Neural cell (in vitro differentiated cells): ENCODE data around the gene ZNF615. TPM values are rescaled to one million over a fixed set of nuclear protein-coding genes. Genes with fewer than 3 reads are reported as not detected.
A peak's percentile ranks its signal among the peaks of the same experiment; 100 is the strongest.

Source experiments
- H2AFZ ChIP-seq: fragments of 200-600, 300-800 bp; sonication (generic), shearing (Covaris generic); 2 replicates; pipeline ENCODE4 v1.6.0; 2014; ENCODE audit warnings: low read depth, mild to moderate bottlenecking, antibody characterized with exemption, low read length, moderate library complexity
- H3F3A ChIP-seq: fragments of 200-600 bp; shearing (Covaris generic); 2 replicates; pipeline ENCODE4 v1.6.1; 2016; ENCODE audit warnings: mild to moderate bottlenecking, moderate library complexity, mixed read lengths, antibody characterized with exemption, low read length; ENCODE audit not compliant: insufficient read depth, poor library complexity, severe bottlenecking
- H3K27ac ChIP-seq: fragments of 200-600, 300-800 bp; sonication (generic), shearing (Covaris generic); 2 replicates; pipeline ENCODE4 v1.5.1; 2014; ENCODE audit warnings: mild to moderate bottlenecking, low read length, moderate library complexity
- H3K27me3 ChIP-seq: fragments of 300-800, 200-600 bp; sonication (generic), shearing (Covaris generic); 2 replicates; pipeline ENCODE4 v1.6.0; 2014; ENCODE audit warnings: mild to moderate bottlenecking, low read depth, low read length, moderate library complexity; ENCODE audit not compliant: insufficient read depth
- H3K36me3 ChIP-seq: fragments of 300-800, 200-600 bp; sonication (generic), shearing (Covaris generic); 2 replicates; pipeline ENCODE4 v1.5.1; 2014; ENCODE audit warnings: mild to moderate bottlenecking, antibody characterized with exemption, low read length, moderate library complexity; ENCODE audit not compliant: insufficient read depth
- H3K4me2 ChIP-seq: fragments of 300-800, 200-600 bp; sonication (generic), shearing (Covaris generic); 2 replicates; pipeline ENCODE4 v1.6.0; 2014; ENCODE audit warnings: mild to moderate bottlenecking, low read length
- H3K4me3 ChIP-seq: fragments of 300-800, 200-600 bp; sonication (generic), shearing (Covaris generic); 2 replicates; pipeline ENCODE4 v1.5.1; 2014; ENCODE audit warnings: mild to moderate bottlenecking, low read length, moderate library complexity
- H3K79me2 ChIP-seq: fragments of 200-600 bp; shearing (Covaris generic); replicated peaks from 2 replicates; pipeline ENCODE4 v1.6.0; 2014; ENCODE audit warnings: mild to moderate bottlenecking, low read length, moderate library complexity; ENCODE audit not compliant: insufficient read depth
- H3K9ac ChIP-seq: fragments of 300-800, 200-600 bp; sonication (generic), shearing (Covaris generic); 2 replicates; pipeline ENCODE4 v1.6.1; 2016; ENCODE audit warnings: mild to moderate bottlenecking, low read length, mixed read lengths
- H3K9me2 ChIP-seq: fragments of 200-600 bp; shearing (Covaris generic); 2 replicates; pipeline ENCODE4 v1.6.1; 2016; ENCODE audit warnings: mild to moderate bottlenecking, low read length, mixed read lengths; ENCODE audit not compliant: insufficient read depth
- H3K9me3 ChIP-seq: fragments of 200-600, 300-800 bp; sonication (generic), shearing (Covaris generic); 2 replicates; pipeline ENCODE4 v1.6.1; 2016; ENCODE audit warnings: mild to moderate bottlenecking, mixed run types, low read length, moderate library complexity, mixed read lengths
- H4K20me1 ChIP-seq: fragments of 200-600 bp; shearing (Covaris generic); 2 replicates; pipeline ENCODE4 v1.6.1; 2016; ENCODE audit warnings: mild to moderate bottlenecking, mixed run types; ENCODE audit not compliant: insufficient read depth
- EP300 ChIP-seq: fragments of 450-650 bp; conservative IDR thresholded peaks from 2 replicates; pipeline ENCODE4 v1.6.1; 2014; ENCODE audit warnings: antibody characterized with exemption, mild to moderate bottlenecking, moderate library complexity; ENCODE audit not compliant: poor library complexity, severe bottlenecking
- EZH2 ChIP-seq: fragments of 200-600, 300-800 bp; shearing (Covaris generic), sonication (generic); IDR thresholded peaks from 2 replicates; pipeline ENCODE4 v1.6.1; 2014; ENCODE audit warnings: antibody characterized with exemption, low read length, borderline replicate concordance, mild to moderate bottlenecking; ENCODE audit not compliant: insufficient read depth, poor library complexity, severe bottlenecking
- MXI1 ChIP-seq: fragments of 450-650 bp; conservative IDR thresholded peaks from 2 replicates; pipeline ENCODE4 v1.6.1; 2014; ENCODE audit warnings: antibody characterized with exemption, mild to moderate bottlenecking; ENCODE audit not compliant: poor library complexity, severe bottlenecking
- POLR2AphosphoS5 ChIP-seq: IDR thresholded peaks from 2 replicates; pipeline ENCODE4 v1.6.1; 2012
- RAD21 ChIP-seq: fragments of 450-650 bp; conservative IDR thresholded peaks from 2 replicates; pipeline ENCODE4 v1.6.1; 2014; ENCODE audit warnings: antibody characterized with exemption, mild to moderate bottlenecking, moderate library complexity
- SMC3 ChIP-seq: fragments of 450-650 bp; conservative IDR thresholded peaks from 2 replicates; pipeline ENCODE4 v1.6.1; 2014; ENCODE audit warnings: antibody characterized with exemption, mild to moderate bottlenecking, moderate library complexity; ENCODE audit not compliant: poor library complexity
- TAF1 ChIP-seq: IDR thresholded peaks from 2 replicates; pipeline ENCODE4 v1.6.1; 2012; ENCODE audit warnings: low read depth
- polyA plus RNA-seq: library from polyadenylated mRNA; depleted of rRNA; stranded (reverse); fragments of >200 nt; gene quantifications from 2 replicates; pipeline ENCODE4 v1.2.3, GENCODE V29; 2014
- TF ChIP-seq, protein P1 (sequence below): IDR thresholded peaks from 2 replicates; pipeline ENCODE4 v1.6.1; 2012; ENCODE audit warnings: borderline replicate concordance
- TF ChIP-seq, protein P2 (sequence below): fragments of 450-650 bp; IDR thresholded peaks from 2 replicates; pipeline ENCODE4 v1.5.1; 2014; ENCODE audit warnings: antibody characterized with exemption, mild to moderate bottlenecking, moderate library complexity; ENCODE audit not compliant: poor library complexity, severe bottlenecking

Gene ZNF615
- polyA plus RNA-seq, 1 donor from 2014 or later = 16.3 TPM

DNA sequence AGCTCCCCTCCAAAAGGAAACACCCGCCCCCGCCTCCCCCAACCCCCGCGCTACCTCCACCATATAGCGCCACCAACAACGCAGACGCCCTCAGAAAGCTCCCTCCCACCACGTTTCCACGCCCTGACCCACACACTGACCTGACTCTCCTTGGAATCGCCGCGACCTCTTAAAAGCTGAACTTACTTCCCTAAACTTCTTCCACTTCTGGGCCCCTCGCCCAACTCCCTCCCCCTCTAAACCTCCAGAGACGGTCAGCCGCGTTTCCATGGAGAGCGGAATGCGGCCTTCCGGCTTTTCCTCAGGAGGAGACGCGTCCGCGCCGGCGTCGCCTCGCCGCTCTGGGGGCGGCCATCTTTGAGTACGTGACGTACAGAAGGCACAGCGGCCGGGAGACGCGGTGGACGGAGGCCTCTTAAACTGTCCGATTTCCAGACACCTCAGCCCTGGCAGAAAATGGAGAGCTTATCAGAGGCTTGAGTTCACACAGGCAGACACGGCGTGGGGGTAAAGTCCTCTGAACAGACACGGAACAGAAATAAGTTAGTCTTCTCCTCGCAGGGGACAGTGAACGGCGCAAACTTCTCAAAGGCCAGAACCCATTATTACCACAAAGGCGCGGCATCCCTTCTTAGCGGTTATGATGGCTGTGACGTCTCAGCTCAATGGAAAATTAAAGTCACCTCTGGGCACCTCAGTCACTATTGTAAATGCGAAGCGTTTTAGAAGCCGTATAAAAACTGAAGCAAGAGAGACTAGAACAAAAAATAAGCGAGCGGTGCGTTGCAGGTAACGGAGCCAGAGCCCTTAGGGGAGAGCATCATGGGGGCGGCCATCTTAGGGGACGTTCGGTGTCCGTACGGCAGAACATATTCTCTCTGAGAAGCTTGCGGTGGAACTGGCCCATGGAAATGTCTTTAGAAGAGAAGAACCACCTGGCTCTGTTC lies 40.8 kb upstream of the ZNF615 start, which contains the start of gene ZNF432:
ZNF432 (minus strand) TSS at position 284 of the 947 bp plus-strand sequence. CDS start 1,970 bp downstream, outside the sequence.
- H3K27ac ChIP-seq = peak within 1 kb of the TSS; percentile 92
- H3K9me2 ChIP-seq = no peaks in the 10 kb centered on the region
- peak within 1 kb of the TSS; percentile 79 for H3K9ac ChIP-seq
- peaks cover 16% of the 10 kb centered on the region for H3K36me3 ChIP-seq
- H3K9me3 ChIP-seq = no peaks in the 10 kb centered on the region
- peak within 1 kb of the TSS; percentile 70 for H3K4me3 ChIP-seq
- H2AFZ ChIP-seq = peak within 1 kb of the TSS; percentile 67
- no peaks in the 10 kb centered on the region for H3K27me3 ChIP-seq
- peak within 1 kb of the TSS; percentile 76 for H3K4me2 ChIP-seq
- H3K79me2 ChIP-seq = peaks cover 22% of the 10 kb centered on the region
- no peak for TF ChIP-seq EZH2
- TF ChIP-seq SMC3 = no peak
- TF ChIP-seq EP300 = peak; percentile 34
- peak; percentile 83 for TF ChIP-seq MXI1
- TF ChIP-seq RAD21 = no peak
- TF ChIP-seq, protein P1, sequence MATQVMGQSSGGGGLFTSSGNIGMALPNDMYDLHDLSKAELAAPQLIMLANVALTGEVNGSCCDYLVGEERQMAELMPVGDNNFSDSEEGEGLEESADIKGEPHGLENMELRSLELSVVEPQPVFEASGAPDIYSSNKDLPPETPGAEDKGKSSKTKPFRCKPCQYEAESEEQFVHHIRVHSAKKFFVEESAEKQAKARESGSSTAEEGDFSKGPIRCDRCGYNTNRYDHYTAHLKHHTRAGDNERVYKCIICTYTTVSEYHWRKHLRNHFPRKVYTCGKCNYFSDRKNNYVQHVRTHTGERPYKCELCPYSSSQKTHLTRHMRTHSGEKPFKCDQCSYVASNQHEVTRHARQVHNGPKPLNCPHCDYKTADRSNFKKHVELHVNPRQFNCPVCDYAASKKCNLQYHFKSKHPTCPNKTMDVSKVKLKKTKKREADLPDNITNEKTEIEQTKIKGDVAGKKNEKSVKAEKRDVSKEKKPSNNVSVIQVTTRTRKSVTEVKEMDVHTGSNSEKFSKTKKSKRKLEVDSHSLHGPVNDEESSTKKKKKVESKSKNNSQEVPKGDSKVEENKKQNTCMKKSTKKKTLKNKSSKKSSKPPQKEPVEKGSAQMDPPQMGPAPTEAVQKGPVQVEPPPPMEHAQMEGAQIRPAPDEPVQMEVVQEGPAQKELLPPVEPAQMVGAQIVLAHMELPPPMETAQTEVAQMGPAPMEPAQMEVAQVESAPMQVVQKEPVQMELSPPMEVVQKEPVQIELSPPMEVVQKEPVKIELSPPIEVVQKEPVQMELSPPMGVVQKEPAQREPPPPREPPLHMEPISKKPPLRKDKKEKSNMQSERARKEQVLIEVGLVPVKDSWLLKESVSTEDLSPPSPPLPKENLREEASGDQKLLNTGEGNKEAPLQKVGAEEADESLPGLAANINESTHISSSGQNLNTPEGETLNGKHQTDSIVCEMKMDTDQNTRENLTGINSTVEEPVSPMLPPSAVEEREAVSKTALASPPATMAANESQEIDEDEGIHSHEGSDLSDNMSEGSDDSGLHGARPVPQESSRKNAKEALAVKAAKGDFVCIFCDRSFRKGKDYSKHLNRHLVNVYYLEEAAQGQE = peak; percentile 53
- TF ChIP-seq POLR2AphosphoS5 = peak; percentile 88
- TF ChIP-seq, protein P2, sequence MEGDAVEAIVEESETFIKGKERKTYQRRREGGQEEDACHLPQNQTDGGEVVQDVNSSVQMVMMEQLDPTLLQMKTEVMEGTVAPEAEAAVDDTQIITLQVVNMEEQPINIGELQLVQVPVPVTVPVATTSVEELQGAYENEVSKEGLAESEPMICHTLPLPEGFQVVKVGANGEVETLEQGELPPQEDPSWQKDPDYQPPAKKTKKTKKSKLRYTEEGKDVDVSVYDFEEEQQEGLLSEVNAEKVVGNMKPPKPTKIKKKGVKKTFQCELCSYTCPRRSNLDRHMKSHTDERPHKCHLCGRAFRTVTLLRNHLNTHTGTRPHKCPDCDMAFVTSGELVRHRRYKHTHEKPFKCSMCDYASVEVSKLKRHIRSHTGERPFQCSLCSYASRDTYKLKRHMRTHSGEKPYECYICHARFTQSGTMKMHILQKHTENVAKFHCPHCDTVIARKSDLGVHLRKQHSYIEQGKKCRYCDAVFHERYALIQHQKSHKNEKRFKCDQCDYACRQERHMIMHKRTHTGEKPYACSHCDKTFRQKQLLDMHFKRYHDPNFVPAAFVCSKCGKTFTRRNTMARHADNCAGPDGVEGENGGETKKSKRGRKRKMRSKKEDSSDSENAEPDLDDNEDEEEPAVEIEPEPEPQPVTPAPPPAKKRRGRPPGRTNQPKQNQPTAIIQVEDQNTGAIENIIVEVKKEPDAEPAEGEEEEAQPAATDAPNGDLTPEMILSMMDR = no peak
- no peak for TF ChIP-seq TAF1
- no peaks in the 10 kb centered on the region for H4K20me1 ChIP-seq
- H3F3A ChIP-seq = no peaks in the 10 kb centered on the region

DNA sequence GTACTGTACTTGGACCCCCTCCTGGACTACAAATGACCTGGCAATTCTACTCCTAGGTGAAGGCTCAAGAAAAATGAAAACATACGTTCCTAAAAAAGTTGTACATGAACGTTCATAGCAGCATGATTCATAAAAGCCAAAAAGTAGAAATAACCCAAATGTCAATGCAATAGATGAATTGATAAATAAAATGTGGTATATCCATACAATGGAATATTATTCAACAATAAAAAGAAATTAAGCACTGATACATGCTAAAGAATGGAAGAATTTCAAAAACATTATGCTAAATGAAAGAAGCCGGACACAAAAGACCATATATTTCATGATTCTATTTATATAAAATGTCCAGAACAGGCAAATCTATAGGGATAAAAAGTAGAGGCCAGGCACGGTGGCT lies 31.2 kb upstream of the ZNF615 start:
- peaks cover 6% of the 10 kb centered on the region for H3K79me2 ChIP-seq
- no peak overlapping the region for H3K4me3 ChIP-seq
- no peak overlapping the region for H3K9ac ChIP-seq
- TF ChIP-seq TAF1 = no peak
- TF ChIP-seq RAD21 = no peak
- H3F3A ChIP-seq = peaks cover 3% of the 10 kb centered on the region
- peaks cover 46% of the 10 kb centered on the region for H3K9me3 ChIP-seq
- H3K4me2 ChIP-seq = no peak overlapping the region
- H4K20me1 ChIP-seq = no peaks in the 10 kb centered on the region
- no peak overlapping the region for H3K27ac ChIP-seq
- H3K27me3 ChIP-seq = no peaks in the 10 kb centered on the region
- H3K9me2 ChIP-seq = no peaks in the 10 kb centered on the region
- no peak overlapping the region for H2AFZ ChIP-seq
- H3K36me3 ChIP-seq = peaks cover 54% of the 10 kb centered on the region
